Panc1 (cell line): ENCODE data around the gene PRKAG2. TPM values are rescaled to one million over a fixed set of nuclear protein-coding genes. Genes with fewer than 3 reads are reported as not detected.
"Not testable (repeated sequence)": the region's sequence is repeated elsewhere in the genome, so short reads cannot be mapped to it uniquely, and the experiment has no call there.

Experiments used
- ATAC-seq: fragments of 200-7000 bp; cut with Tn5 transposase; 2 replicates; pipeline ENCODE4 v1.9.1; 2020; ENCODE audit warnings: mild to moderate bottlenecking, moderate library complexity
- BruUV-seq: library from RNA; stranded (reverse); fragments of 400-500 nt; replicated peaks from 2 replicates; lab custom pipeline; 2021; lab: Mats Ljungman, UMichigan
- CTCF ChIA-PET: fragments of 300-600 bp; sonication (Branson Sonifier 250); formaldehyde crosslinking; loops from one replicate; lab custom pipeline; 2022; ENCODE audit warnings: antibody characterized with exemption; lab: Charles Lee
- POLR2A ChIA-PET: fragments of 300-600 bp; sonication (Branson Sonifier 250); formaldehyde crosslinking; loops from one replicate; lab custom pipeline; 2022; ENCODE audit warnings: antibody characterized with exemption; lab: Charles Lee
- DNase-seq: peaks from one replicate; pipeline ENCODE4 v3.0.0-alpha.2; 2010; ENCODE audit warnings: low read depth, low spot score
- H3K27ac ChIP-seq: 2 replicates; pipeline ENCODE4 v1.5.1; 2011; ENCODE audit warnings: mild to moderate bottlenecking, low read length, inconsistent platforms
- H3K27me3 ChIP-seq: fragments of 200-500 bp; sonication (Bioruptor generic); 2 replicates; pipeline ENCODE4 v1.6.0; 2014; ENCODE audit warnings: low read length, inconsistent platforms; ENCODE audit not compliant: control insufficient read depth, insufficient read depth
- H3K36me3 ChIP-seq: fragments of 200-500 bp; sonication (Bioruptor generic); 2 replicates; pipeline ENCODE4 v1.5.1; 2014; ENCODE audit warnings: inconsistent platforms, mild to moderate bottlenecking, low read length, moderate library complexity; ENCODE audit not compliant: control insufficient read depth, insufficient read depth
- H3K4me1 ChIP-seq: 2 replicates; pipeline ENCODE4 v1.5.1; 2011; ENCODE audit warnings: inconsistent platforms, mild to moderate bottlenecking, low read length, moderate library complexity; ENCODE audit not compliant: control insufficient read depth, insufficient read depth
- H3K4me3 ChIP-seq, 2 experiments: 2 replicates each; pipeline ENCODE4 v1.5.1; 2011 to 2012; ENCODE audit warnings: low read depth in 2 of 2, low read length in 2 of 2, mild to moderate bottlenecking in 2 of 2, inconsistent platforms in 1 of 2, moderate library complexity in 1 of 2
- H3K9me3 ChIP-seq: fragments of 200-500 bp; sonication (Bioruptor generic); 2 replicates; pipeline ENCODE4 v1.5.1; 2014; ENCODE audit warnings: low read depth, mild to moderate bottlenecking, inconsistent platforms, low read length, moderate library complexity; ENCODE audit not compliant: control insufficient read depth, insufficient read depth
- POLR2AphosphoS5 ChIP-seq: IDR thresholded peaks from 2 replicates; pipeline ENCODE4 v1.6.1; 2012; ENCODE audit warnings: mild to moderate bottlenecking, low read depth, low read length, moderate library complexity
- REST ChIP-seq, 2 experiments: IDR thresholded peaks; 2 replicates each; pipeline ENCODE4 v1.6.1; 2011 to 2012; ENCODE audit warnings: low read depth in 2 of 2, control low read depth in 1 of 2, low read length in 1 of 2, mild to moderate bottlenecking in 1 of 2, moderate library complexity in 1 of 2; ENCODE audit not compliant: insufficient read depth in 1 of 2
- SIN3A ChIP-seq: IDR thresholded peaks from 2 replicates; pipeline ENCODE4 v1.6.1; 2012; ENCODE audit warnings: low read depth, mild to moderate bottlenecking, low read length, moderate library complexity, borderline replicate concordance; ENCODE audit not compliant: insufficient read depth
- TCF7L2 ChIP-seq: IDR thresholded peaks from 2 replicates; pipeline ENCODE4 v1.6.1; 2011; ENCODE audit warnings: mild to moderate bottlenecking, low read depth, low read length, inconsistent platforms
- in situ Hi-C: cut with HindIII; loops from 2 replicates; pipeline ENCODE4 v1.10.0; 2016; ENCODE audit warnings: low sequenced_read_pairs, low pct_unique_long_range_greater_than_20kb
- intact Hi-C: fragments of 100-400 bp; cut with micrococcal nuclease; formaldehyde crosslinking; loops from one replicate; pipeline ENCODE4 v1.10.0; 2022; ENCODE audit not compliant: unreplicated experiment
- total RNA-seq: library from RNA; stranded (reverse); gene quantifications from one replicate; pipeline ENCODE4 v1.2.1, GENCODE V29; 2021; ENCODE audit not compliant: unreplicated experiment
- TF ChIP-seq, protein P1 (sequence below): fragments of 450-650 bp; IDR thresholded peaks from 2 replicates; pipeline ENCODE4 v1.5.1; 2017; ENCODE audit warnings: mild to moderate bottlenecking

PRKAG2 gene
- total RNA-seq, 1 experiment from 2014 or later: 71.6 TPM

DNA sequence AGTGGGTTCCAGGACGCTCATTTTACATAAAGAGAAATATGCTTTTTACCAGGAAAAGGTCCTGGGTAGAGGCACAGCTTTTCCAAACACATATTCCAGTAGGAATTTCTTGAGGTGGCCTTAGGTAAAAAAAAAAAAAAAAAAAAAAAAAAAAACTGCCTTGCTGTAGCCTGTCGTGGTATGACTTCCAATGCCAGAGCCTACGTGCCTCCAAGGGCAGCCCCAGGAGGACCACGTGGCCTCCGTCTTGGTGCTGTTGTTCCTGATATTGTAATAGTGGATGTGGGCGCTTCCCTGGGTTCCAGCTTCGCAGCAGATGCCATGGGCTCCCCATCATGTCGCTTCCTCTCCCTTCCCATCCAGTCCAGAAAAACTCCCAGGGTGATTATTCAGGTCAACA is 49.3 kb downstream of the PRKAG2 start:
- BruUV-seq: no TSS peak
- in situ Hi-C loops: no loop called here
- H3K4me1 ChIP-seq: no peaks in the 10 kb centered on the region
- DNase-seq: no peak
- TF ChIP-seq, protein P1, sequence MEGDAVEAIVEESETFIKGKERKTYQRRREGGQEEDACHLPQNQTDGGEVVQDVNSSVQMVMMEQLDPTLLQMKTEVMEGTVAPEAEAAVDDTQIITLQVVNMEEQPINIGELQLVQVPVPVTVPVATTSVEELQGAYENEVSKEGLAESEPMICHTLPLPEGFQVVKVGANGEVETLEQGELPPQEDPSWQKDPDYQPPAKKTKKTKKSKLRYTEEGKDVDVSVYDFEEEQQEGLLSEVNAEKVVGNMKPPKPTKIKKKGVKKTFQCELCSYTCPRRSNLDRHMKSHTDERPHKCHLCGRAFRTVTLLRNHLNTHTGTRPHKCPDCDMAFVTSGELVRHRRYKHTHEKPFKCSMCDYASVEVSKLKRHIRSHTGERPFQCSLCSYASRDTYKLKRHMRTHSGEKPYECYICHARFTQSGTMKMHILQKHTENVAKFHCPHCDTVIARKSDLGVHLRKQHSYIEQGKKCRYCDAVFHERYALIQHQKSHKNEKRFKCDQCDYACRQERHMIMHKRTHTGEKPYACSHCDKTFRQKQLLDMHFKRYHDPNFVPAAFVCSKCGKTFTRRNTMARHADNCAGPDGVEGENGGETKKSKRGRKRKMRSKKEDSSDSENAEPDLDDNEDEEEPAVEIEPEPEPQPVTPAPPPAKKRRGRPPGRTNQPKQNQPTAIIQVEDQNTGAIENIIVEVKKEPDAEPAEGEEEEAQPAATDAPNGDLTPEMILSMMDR: no peak
- TF ChIP-seq SIN3A (no peak), TCF7L2 (no peak), REST (IDR thresholded peaks at IDR 0.05; ENCODE audit: insufficient read depth in 1 of 2, low read depth in 2 of 2, low read length in 1 of 2) (no peak), POLR2AphosphoS5 (no peak)
- no peak for ATAC-seq
- intact Hi-C loops: no loop called here
- H3K9me3 ChIP-seq: no peaks in the 10 kb centered on the region
- no peak overlapping the region for H3K27ac ChIP-seq
- CTCF ChIA-PET: no interaction called here
- POLR2A ChIA-PET: no interaction called here
- H3K4me3 ChIP-seq: no peak overlapping the region
- peaks cover 4% of the 10 kb centered on the region; the same call in 1 of the 2 replicates for H3K27me3 ChIP-seq
- H3K36me3 ChIP-seq: no peaks in the 10 kb centered on the region

DNA sequence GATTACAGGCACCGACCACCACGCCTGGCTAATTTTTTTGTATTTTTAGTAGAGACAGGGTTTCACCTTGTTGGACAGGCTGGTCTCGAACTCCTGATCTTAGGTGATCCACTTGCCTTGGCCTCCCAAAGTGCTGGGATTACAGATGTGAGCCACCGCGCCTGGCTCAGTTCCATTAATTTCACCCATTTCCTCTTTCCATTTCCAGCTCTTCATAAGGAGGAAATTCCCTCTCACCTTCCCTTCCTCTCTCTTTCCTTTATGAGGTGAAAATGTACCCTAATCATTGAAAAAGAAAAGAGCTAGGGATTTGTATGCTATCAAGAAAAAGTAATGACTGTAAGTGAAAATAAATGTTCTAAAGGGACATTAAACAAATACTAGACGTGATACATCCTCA is 50.6 kb downstream of the PRKAG2 start:
- H3K4me3 ChIP-seq, DNase-seq, intact Hi-C loops, BruUV-seq, H3K27ac ChIP-seq, CTCF ChIA-PET, H3K9me3 ChIP-seq, ATAC-seq, H3K4me1 ChIP-seq, in situ Hi-C loops, H3K36me3 ChIP-seq, H3K27me3 ChIP-seq: not testable (repeated sequence)
- POLR2A ChIA-PET: interaction anchor here (0.6 kb wide), 1 partner anchor 516 kb away, joined by 10 read pairs; no protein-coding TSS in a partner anchor

DNA sequence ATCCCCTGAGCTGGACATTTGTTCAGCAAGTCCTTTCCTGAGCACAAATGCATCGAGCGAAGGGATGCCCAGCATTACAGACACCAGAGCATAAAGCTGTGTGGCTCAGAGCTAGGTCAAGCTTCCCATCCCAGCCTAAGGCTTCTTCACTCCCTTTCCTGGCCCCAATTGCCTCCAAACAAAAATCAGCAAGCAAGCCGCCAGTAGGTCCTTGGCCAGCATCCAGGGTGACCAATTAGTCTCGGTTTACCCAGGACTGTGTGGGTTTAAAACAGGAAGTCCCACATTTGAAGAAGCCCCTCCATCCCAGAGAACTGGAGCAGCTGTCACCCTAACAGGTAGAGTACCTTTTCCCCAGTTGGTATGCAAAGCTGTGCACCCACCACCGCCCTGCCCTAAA is 51.2 kb downstream of the PRKAG2 start:
- in situ Hi-C loops: no loop called here

More for the DNA sequence above, 51.2 kb downstream of the PRKAG2 start:
- Histone ChIP-seq H3K27ac (no peak overlapping the region), H3K4me3 (no peak overlapping the region), H3K27me3 (peaks cover 4% of the 10 kb centered on the region; the same call in 1 of the 2 replicates), H3K4me1 (no peaks in the 10 kb centered on the region), H3K36me3 (no peaks in the 10 kb centered on the region), H3K9me3 (no peaks in the 10 kb centered on the region)
- ChIA-PET CTCF (no interaction called here), POLR2A (interaction anchor here (0.6 kb wide), 1 partner anchor 515 kb away, joined by 10 read pairs; no protein-coding TSS in a partner anchor)
- DNase-seq (no peak), ATAC-seq (no peak)
- BruUV-seq: no TSS peak
- TF ChIP-seq POLR2AphosphoS5 (no peak), REST (IDR thresholded peaks at IDR 0.05; ENCODE audit: insufficient read depth in 1 of 2, low read depth in 2 of 2, low read length in 1 of 2) (no peak), SIN3A (no peak), TCF7L2 (no peak)
- TF ChIP-seq, protein P1: no peak
- intact Hi-C loops: no loop called here
